Muscle of arm (tissue), 12 donors: ENCODE data around the gene MLC1. TPM values are rescaled to one million over a fixed set of nuclear protein-coding genes. Genes with fewer than 3 reads are reported as not detected.

ENCODE experiments used
- DNase-seq: peaks from one replicate; pipeline ENCODE4 v3.0.0-alpha.2; 2013
- polyA plus RNA-seq, 12 donors: library from polyadenylated mRNA; unstranded; fragments of 120-200 nt; gene quantifications; one replicate each; pipeline ENCODE4 v1.2.1, GENCODE V29; 2013; ENCODE audit not compliant: insufficient read length in 12 of 12

MLC1 gene
- polyA plus RNA-seq, 12 donors = 0.59 to 3.3 (median 0.93) TPM; not detected in 2

DNA sequence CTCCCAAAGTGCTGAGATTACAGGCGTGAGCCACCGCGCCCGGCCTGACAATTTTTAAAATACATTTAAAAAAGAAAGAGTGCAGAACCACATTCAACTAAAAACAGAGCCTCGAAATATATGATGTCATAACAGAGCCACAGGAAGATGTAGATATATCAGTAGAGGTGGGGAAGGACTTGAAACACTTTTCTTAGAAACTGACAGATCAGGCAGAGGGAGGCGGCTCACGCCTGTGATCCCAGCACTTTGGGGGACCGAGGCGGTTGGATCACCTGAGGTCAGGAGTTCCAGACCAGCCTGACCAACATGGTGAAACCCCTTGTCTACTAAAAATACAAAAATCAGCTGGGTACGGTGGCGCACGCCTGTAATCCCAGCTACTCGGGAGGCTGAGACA lies 7.0 kb downstream of the MLC1 start:
- DNase-seq = no peak

DNA sequence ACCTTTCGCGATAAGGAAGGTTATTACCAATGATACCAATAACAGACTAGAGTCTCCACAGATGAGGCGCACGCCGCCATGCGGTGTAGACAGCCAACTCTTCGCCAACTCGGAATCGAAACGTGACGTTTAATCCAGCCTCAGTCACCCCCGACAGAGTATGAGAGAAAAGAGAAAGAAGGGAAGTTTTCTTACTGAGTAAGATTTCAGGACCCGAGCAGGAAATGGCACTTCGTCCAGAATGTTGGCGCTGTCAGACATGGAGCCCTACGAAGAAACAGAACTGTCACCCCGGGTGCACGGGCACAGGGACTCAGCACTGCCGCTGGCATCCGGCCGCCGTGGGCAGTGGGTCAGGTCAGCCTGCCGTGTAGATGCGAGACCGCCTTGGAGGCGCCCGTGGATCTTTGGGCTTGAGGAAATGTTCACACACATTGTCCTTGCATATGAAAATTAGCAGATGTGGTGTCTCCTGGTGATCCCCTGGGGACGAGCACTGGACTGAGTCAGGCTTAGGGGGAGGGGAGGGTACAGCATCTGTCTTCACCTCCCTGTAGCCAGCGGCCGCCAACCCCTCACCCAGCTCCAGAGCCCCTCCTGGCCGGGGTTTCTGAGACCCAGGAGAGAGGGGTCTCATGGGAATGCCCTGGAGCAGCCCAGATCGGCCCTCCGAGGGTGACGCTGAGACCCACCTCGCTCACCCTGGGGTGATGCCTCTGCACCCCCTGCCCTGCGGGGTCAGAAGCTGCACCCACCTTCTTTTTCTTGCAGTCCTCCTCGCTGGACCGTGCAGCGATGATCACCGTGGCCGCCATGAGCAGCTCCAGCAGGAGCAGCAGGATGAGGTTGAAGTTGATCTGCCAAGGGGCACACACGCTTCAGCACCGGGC lies 8.3 kb downstream of the MLC1 start:
- DNase-seq = no peak

DNA sequence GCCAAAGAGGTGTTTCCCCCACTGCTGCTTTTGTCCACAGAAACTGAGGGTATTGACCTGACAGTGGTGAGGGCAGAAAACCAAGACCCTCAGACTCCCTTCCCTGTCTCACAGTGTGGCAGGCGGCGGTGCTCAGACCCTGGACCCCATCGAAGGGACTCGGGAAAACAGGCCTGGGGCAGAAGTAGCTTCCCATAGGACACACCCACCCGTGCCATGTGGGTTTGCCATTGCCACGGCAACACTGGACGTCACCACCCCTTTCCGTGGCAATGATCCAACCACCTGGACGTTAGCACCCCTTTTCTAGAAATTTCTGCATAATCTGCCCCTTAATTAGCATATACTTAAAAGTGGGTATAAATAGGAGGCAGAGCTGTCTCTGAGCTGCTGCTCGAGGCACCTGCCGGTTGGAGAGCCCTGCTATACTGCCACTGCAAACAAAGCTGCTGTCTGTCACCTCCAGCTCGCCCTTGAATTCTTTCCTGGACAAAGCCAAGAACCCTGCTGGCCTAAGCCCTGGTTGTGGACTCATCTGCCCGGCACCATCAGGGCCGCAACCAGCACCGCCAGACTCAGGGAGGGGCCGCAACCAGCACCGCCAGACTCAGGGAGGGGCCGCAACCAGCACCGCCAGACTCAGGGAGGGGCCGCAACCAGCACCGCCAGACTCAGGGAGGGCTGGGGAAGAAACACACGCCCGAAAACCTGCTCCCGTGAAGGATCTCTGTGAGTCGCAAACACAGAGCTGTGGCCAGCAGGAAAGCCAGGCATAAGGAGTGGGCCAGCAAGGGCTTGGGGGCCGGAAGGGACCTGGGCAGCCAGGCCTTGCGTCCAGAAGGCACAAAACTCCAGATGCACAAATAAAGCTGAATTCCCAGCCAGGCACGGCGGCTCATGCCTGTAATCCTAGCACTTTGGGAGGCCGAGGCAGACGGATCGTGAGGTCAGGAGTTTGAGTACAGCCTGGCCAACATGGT lies 10.4 kb downstream of the MLC1 start:
- DNase-seq = no peak

DNA sequence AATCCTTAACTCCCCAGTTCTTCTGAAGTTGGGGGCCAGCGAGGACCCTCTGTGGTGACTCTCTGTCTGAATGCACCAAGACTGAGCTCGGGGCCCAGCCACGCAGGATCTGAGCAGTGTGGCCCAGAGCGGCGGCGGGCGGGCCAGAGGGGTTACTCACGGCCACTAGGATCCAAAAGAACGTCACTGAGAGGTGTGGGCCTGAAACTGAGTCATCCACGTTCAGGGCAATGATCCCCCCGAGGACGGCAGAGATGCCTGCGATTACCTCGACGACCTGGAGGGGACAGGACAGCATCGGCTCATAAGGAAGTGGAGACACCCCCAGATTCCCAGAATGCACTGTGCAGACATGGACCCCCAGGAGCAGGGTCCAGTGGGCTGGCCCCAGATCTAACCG lies 11.2 kb downstream of the MLC1 start:
- DNase-seq = no peak

DNA sequence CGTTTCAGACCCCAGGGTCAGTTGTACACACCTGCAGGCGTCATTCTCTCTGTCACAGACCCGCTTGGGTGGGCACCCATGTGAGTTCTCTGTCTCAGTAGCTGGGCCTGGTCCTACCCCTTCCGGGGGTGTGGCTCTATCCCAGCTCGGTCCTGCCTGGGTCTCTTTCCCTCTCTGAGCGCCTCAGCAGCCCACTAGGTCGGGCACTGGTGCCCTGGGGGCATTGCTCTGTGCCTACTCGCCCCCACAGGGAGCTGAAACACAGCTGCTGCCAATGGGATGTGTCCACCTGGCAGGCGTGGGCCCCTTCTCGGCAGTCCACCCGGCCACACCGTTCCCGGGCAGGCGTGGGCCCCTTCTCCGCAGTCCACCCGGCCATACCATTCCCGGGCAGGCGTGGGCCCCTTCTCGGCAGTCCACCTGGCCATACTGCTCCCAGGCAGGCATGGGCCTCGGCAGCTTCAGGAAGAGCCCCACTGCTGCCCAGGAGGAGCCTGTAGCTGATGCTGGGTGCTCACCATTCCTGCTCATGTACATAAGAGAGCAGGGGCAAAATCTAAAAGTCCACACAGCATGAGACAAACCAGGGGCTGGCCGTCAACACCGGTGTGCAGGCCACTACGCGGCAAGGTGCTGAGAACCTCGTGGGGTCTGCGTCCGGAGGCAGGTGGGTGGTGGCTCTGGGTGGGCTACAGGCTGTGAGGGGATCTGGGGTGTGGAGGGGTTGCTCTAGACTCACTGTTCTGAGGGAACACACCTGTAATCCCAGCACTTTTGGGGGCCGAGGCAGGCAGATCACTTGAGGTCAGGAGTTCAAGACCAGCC lies 12.3 kb downstream of the MLC1 start:
- DNase-seq = no peak

DNA sequence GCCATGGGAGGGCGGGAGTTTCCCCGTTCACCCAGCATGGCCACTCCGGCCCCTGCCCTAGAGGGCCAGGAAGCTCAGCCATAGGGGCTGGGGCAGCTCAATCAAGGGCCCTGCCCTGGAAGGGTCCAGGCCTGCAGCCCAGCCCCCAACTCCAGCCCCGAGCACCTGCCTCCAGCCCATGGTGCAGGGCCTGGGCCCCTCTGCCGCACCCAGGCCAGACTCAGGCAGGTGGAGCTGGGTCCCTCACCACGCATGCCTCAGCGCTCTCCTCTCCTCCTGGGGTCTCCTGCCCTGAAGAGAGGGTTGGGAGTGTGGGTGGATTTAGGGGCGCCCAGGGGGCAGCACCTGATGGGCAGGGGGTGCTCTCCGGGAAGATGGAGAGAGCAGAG lies 13.1 kb downstream of the MLC1 start:
- no peak for DNase-seq

DNA sequence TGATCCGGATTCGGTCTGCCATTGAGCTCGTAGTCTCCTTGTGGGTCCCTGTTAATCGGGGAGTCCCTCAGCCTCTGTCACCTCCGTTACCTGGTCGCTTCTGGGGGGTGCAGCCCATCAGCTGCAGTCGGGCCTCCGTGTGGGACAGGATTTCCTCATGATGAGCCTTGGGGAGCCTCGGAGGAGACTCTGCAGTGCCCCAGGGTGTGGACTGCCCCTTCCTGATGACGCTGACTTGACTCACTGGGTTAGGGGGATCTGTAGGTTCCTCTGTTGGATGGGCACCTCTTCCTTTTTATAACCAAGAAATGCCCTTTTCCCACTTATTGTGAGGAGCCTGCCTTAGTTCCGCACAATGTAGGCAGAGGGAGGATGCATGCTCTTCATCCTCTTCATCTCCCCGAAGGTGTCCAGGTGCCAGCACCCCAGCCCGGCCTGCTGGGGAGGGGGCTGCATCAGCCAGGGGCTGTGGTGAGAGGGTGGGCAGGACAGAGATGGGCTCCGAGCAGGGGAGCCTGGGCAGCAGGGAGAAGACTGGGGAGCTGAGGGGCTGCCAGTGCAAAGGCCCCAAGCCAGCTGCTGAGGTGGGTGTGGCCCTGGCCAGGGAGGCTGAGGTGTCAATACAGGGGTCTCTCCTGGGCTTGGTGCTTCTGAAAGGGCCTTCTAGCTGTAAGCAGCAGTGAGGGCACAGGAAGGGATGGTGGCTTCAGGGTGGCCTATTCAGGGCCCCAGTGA lies 13.6 kb downstream of the MLC1 start:
- DNase-seq = no peak

DNA sequence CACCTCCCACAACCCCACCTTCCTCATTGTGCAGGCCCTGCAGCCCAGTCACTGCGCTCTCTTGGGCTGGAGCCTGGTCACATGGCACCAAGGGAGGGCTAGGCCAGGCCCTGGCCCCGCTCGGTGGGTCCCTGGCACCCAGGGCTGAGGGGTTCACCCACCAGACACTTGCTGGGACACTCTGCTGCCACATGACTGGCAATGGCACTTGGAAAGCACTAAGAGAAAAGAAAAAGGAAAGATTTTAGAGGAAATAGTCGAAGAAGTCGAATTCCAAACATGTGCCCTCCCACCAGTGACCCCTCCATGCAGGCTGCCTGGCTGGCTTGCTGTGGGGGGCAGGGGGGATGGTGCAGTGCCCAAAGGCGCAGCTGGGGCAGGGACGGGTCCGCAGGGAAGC lies 14.9 kb downstream of the MLC1 start:
- no peak for DNase-seq

DNA sequence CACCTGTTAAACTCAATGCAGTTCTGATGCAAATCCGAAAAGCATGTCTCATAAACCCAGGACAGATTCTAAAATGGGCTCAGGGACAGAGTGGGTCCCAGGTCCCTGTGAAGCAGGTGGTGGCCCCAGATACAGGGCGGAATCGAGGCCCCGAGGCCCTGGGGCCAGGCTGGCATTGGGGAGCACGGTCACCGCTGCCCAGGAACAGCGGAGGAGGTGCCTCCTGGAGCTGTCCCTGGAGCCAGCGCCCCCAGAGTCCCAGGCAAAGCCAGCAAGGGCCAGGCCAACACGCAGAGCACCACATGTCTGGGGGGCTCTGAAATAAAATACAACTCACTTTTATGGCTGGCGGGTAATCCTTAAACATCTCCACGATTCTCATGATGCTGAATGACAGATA lies 17.1 kb downstream of the MLC1 start:
- DNase-seq = no peak

DNA sequence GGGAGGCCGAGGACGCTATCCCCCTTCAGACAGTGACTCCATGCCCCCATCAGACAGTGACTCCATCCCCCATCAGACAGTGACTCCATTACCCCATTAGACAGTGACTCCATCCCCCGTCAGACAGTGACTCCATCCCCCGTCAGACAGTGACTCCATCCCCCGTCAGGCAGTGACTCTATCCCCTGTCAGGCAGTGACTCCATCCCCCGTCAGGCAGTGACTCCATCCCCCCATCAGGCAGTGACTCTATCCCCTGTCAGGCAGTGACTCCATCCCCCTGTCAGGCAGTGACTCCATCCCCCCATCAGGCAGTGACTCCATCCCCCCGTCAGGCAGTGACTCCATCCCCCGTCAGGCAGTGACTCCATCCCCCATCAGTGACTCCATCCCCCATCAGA lies 18.0 kb downstream of the MLC1 start:
- no peak for DNase-seq

DNA sequence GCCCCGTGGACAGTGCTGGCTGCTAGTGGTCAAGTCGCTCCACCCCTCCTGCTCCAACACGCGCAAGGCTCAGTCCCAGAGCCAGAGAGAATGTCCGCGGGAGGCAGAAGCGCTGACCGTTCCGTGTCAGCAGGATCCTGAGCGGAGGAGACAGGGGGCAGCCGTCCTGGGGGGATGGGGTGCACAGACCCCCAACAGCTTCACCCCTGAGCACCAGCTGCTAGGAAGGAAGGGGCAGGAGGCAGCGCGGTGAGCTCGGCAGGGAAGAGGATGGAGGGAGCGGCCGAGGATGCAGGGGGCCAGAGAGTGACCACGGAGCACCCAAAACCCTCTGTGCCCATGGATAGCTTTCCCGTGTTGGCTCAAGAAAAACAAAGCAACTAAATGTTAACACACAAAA lies 20.8 kb downstream of the MLC1 start:
- no peak for DNase-seq

DNA sequence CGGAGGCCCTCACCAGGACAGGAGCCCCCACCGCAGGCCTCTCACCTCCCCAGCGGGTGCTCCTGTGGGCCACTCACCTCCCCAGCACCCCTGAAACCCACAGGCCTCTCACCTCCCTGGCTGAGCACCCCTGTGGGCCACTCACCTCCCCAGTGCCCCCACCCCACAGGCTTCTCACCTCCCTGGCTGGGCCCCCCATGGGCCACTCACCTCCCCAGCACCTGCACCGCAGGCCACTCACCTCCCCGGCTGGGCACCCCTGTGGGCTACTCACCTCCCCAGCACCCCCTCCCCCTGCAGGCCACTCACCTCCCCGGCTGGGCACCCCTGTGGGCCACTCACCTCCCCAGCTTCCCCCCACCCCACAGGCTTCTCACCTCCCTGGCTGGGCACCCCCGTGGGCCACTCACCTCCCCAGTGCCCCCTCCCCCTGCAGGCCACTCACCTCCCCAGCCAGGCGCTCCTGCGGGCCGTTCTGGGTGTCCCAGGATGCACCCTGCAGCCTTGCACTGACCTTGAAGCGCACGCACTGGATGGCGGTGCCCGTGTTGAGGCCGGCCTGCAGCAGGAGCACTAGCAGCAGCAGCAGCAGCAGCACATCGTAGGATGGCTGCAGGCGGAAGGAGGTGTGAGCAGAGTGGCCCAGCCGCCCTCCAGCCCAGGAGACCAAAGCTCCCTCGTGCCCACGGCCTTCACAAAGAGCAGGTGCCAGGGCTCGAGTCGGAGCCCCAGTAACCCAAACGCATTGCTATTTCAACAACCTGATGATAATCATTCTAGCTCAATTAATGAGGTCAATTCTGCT lies 21.4 kb downstream of the MLC1 start:
- DNase-seq = no peak

DNA sequence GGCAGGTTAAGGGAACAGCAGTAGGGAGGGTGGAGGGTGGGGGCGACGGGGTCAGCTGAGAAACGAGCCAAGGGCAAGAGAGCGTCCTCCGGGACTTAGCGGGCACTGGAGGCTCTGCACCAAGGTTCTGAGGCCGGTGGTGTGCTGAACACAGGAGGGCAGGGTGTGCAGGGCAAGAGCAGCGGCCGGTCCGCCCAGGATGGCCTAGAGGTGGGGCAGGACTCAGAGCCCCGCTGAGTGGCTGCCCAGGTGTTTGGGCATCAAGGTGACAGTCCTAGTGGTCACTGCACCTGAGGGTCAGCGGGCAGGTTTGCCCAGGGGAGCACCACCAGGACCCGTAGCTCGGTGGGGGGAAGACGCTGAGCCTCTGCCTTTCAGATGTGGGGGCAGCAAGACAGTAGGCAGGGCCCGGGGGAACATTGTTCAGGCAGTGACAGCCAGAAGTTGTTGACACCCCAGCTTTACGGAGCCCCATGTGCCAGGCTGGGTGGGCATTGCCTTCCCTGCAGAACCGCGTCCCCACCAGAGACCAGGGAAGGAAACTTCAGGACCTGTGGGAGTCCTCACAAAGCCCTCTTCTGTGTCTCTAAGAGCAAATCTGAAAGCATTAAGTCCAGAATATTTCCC lies 22.6 kb downstream of the MLC1 start:
- no peak for DNase-seq

DNA sequence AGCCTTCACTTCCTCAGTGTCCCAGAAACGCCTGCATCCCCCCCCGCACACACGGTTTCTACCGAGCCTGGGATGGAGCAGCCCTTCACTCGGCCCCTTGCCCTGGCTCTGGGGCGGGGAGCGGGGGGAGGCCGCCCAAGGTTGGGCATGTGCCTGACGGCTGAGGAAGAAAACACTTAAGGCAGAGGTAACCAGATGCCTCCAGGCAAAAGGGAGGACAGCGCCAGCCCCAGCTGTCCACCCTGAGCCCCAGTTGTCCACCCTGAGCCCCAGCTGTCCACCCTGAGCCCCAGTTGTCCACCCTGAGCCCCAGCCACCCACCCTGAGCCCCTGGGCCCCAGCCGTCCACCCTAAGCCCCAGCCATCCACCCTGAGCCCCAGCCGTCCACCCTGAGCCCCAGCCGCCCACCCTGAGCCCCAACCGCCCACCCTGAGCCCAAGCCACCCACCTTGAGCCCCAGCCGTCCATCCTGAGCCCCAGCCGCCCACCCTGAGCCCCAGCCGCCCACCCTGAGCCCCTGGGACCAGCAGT lies 23.3 kb downstream of the MLC1 start:
- DNase-seq = no peak

DNA sequence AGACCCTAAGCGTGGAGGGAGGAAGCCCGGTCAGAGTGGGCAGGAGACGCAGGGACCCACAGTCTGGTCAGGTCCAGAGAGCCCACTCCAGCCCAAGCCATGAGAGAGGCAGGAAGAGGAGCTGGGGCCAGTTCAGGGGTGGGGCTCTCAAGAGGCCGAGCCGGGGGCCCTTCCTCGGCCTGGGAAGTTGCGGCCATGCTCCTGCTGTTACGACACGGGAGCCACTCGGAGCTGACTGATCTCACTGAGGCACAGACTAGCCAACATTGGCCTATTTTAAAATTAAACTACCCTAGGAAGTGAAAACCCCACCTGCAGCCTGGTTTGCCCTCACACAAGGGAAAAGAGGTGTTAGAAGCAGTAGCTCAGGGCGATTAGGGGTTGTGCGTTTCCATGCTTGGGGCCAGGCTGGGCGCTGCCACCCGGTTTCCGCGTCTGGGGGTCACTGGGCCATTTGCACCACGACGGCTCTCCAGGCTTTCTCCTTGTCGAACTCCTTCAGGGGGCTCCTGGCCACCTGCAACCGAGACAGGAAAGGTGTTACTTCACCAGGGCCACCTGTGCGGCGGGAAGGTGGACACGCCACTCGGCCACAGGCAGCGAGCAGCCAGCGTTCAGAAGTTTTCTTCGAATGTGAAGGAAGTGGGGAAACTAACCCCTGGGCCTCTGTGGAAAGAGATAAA lies 23.9 kb downstream of the MLC1 start:
- DNase-seq = no peak

DNA sequence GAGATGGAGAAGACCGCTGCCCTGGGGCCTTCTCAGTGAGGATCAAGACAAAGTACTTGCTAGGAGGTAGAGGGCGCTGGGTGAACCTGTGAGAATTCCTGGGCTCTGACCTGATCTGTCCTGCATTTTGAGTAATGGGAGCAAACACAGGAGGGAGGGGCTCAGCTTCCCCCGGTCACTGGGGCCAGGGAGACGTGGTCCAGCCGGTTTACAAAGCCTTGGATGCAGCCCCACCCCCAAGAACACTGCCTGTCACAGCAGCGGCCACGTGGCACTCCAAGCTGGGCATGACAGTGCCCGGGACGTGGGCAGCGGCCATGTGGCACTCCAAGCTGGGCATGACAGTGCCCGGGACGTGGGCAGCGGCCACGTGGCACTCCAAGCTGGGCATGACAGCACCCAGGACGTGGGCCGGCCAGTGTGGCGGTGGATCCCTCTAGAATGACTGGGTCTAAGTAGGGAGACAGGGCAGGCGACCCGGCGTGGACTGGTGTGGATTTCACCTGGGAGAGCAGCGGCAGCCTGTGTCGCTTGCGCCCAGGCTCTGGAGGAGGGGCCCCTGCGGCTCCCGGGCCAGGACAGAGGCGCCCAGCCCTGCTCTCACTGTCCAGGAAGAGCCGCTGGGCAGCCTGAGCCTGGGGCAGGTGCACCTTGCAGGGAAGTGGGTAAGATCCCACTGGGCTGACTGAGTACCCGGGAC lies 24.6 kb downstream of the MLC1 start:
- no peak for DNase-seq

DNA sequence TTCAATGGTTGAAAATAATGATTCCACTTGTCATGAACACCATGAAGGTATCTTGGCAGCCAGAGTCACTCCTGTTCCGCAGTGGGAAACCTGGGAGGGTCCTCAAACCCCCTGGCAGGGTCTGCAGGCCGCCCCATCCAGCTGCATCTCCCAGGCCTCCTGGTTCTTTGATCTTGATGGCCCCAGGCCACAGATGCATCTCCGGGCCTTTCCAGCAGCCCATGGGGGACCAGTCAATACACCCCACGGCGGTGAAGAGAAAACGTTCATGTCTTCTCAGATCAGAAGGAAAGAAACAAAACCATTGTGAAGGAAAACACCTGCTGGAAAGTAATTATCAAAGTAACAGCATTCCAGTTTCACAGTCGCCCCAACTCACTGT lies 25.4 kb downstream of the MLC1 start:
- DNase-seq = no peak
